Amniotic epithelial cell (primary cell): ENCODE measurements around the gene ADAM22.

Source experiments
- DNase-seq: peaks from one replicate; pipeline ENCODE4 v3.0.0-alpha.2; 2010; ENCODE audit warnings: low read depth

Gene ADAM22

GRCh38 chr7:88042157-88042556, 108.1 kb downstream of the ADAM22 start:
- no peak for DNase-seq

GRCh38 chr7:88042803-88043202, 108.8 kb downstream of the ADAM22 start:
- no peak for DNase-seq

GRCh38 chr7:88044069-88044468, 110.0 kb downstream of the ADAM22 start:
- DNase-seq, result no peak

GRCh38 chr7:88046839-88047573, 113.0 kb downstream of the ADAM22 start:
- no peak for DNase-seq

- no peak for DNase-seq
Observed at GRCh38 chr7:88057655-88058054, 123.6 kb downstream of the ADAM22 start.

GRCh38 chr7:88062238-88062637, 128.2 kb downstream of the ADAM22 start:
- no peak for DNase-seq

- DNase-seq, result no peak
Observed at GRCh38 chr7:88069093-88069492, 135.0 kb downstream of the ADAM22 start.

GRCh38 chr7:88071994-88072714, 138.1 kb downstream of the ADAM22 start:
- no peak for DNase-seq

GRCh38 chr7:88072715-88073055, 138.6 kb downstream of the ADAM22 start:
- no peak for DNase-seq

GRCh38 chr7:88073626-88074025, 139.6 kb downstream of the ADAM22 start:
- no peak for DNase-seq

GRCh38 chr7:88075216-88075615, 141.2 kb downstream of the ADAM22 start:
- DNase-seq, result no peak

- no peak for DNase-seq
Observed at GRCh38 chr7:88083883-88084282, 149.8 kb downstream of the ADAM22 start.

- no peak for DNase-seq
Observed at GRCh38 chr7:88089561-88089960, 155.5 kb downstream of the ADAM22 start.

- no peak for DNase-seq
Observed at GRCh38 chr7:88090240-88090639, 156.2 kb downstream of the ADAM22 start.

- no peak for DNase-seq
Observed at GRCh38 chr7:88090671-88091070, 156.6 kb downstream of the ADAM22 start.

GRCh38 chr7:88091988-88092675, 158.1 kb downstream of the ADAM22 start:
- DNase-seq, result no peak

GRCh38 chr7:88092676-88092999, 158.6 kb downstream of the ADAM22 start:
- DNase-seq, result no peak

GRCh38 chr7:88101769-88102168, 167.7 kb downstream of the ADAM22 start:
- no peak for DNase-seq

- no peak for DNase-seq
Observed at GRCh38 chr7:88102675-88103074, 168.6 kb downstream of the ADAM22 start.

GRCh38 chr7:88104732-88105131, 170.7 kb downstream of the ADAM22 start:
- DNase-seq, result no peak

GRCh38 chr7:88105231-88105630, 171.2 kb downstream of the ADAM22 start:
- no peak for DNase-seq

GRCh38 chr7:88106434-88106833, 172.4 kb downstream of the ADAM22 start:
- no peak for DNase-seq

GRCh38 chr7:88109612-88110011, 175.6 kb downstream of the ADAM22 start:
- DNase-seq, result no peak
